HG03064 (cell line): ENCODE measurements around the gene SDK1.

Experiments
- ATAC-seq: cut with Tn5 transposase; IDR thresholded peaks from one replicate; pipeline ENCODE4 v1.9.1; 2021; ENCODE audit warnings: low read depth; ENCODE audit not compliant: unreplicated experiment

Gene SDK1

DNA sequence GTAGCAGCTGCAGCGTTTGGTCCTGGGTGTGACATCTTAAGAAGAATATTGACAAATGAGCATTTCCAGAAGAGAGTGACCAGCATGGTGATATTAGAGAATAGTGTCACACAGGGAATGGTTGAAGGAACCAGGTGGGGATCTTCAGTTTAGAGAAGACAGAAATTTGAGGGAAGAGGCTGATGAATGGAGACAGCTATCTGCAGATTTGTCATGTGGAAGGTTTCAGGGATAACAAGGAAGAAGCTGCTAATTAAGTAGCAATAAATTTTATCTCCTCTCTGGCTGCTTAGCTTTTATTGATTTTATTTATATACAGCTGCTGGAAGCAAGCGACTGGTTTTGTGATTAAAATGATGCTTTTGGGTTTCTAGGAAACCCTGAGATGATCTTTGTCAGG, 26.0 kb downstream of the SDK1 start:
- no peak for ATAC-seq

DNA sequence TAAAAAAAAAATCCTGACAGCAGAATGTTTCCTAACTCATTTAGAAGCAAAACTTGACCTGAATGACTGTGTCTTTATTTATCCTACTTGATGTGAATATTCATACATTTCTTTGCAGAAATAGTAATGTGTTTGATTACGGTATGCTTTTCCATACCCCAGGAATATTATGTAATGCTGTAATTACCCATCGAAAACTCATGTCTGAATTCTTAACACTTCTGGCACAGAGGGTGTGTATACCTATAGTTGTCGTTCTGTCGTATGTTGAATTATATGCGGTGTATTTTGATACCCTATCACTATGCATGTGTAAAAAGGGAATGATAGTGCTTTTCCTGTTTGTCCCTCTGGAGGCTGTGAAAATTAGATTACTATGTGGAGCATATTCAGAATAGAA, 26.6 kb downstream of the SDK1 start:
- ATAC-seq: no peak

DNA sequence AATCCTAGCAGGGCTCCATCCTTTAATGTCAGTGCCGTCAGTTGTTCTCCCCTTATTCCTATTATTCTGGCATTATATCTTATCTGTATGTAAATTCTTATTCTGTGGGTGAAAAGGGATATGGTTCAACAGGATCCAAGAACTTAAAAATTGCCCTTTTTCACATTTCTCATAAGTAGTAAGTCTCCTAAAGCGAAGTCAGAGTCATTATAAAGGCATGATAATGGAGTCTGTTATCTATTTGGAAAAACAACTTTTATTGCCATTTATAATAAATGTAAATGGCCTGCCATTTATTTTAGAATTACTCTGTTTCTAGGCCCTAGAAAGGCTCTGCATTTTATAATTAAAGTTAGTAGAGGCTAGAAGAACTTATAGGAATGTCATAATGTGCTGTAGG, 31.3 kb downstream of the SDK1 start:
- ATAC-seq: no peak

DNA sequence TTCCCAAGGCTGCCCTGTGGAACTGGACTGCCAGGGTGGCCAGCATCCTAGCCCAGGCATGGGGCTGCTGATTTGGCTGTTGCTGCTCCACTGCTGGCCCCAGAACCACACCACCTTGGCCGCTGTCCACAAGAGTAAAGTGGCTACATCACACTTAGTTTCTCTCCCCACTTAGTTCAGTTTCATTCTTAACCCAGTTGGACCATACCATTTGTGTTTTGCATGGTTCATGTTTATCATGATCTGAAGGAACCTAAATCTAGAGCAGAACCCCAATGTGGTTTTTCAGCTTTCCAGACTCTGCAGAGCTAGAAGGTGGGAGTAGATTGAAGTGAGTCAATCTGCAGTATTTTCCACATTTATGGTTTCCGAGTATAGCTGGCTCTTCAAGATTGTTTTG, 32.8 kb downstream of the SDK1 start:
- no peak for ATAC-seq

DNA sequence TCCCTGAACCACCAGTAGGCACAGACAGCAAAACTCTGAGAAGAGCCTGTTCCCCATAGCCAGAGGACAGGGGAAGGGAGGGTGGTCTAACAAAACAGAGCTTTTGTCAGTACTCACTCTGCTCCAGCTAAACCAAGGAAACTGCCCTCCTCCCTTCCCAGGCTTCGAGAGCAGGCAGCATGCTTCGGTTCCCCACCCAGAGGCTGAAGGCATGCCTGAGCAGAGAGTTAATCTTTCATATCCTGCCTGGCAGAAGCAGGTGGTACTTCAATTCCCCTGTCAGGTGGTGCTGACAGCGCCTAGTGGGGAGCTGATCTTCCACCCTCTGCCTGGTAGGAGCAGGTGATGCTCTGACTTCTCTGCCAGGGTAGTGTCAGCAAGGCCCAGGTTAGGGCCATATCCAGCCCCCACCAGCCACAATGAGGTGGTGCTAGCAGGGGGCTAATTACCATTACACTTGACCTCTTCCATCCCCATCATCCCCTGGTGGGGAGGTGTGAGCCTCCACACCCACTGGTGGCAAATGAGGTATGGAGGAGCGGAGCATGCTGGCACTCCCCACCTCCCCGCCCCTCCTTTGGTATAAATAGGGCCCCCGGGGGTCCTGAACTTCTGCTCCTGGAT, 35.1 kb downstream of the SDK1 start:
- ATAC-seq: no peak

DNA sequence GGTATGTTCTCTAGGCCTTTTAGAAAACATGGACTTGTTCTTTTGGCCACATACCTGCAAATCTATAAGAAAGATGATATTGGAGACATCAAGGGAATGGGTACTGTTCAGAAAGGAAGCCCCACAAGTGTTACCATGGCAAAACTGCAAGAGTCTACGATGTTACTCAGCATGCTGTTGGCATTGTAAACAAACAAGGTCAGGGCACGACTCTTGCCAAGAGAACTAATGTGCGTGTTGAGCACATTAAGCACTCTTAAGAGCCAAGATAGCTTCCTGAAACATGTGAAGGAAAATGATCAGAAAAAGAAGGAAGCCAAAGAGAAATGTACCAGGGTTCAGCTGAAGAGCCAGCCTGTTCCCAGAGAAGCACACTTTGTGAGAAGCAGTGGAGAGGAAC, 37.1 kb downstream of the SDK1 start:
- no peak for ATAC-seq

DNA sequence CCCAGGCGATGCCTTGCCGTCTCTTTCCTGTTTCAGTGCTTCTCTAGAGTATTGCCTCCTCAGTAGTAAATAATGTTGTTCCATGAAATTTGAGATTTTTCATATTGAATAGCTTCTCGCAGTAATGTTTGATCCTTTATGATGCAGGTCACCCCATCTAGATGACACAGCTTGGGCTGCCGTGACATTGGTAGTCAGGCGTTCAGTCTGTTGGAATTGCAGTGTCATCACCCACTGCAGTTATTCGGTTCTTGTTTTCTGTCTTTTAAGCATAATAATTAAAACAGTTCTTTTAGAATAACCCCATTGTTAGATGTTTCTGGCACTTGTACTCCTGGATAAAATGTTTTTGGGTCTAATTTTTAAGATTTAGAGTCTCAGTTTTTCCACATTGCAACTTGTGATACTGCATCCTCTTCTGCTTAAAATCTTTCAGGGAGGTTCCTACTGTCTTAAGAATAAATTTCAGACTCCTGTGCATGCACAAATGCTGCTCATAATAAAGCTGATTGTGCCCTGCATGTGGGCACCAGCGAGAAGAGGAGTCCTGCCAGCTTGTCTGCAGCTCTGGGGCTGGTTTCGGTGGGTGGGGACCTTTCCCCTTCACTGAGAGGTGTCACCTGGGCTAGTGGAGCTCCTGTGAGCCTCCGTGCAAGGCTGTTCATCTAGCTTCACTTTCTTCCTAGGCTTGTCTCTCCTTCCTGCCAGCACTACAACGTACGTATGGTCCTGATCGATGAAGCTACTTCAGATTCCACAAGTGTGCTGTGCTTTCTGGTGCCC, 44.8 kb downstream of the SDK1 start:
- ATAC-seq: no peak

DNA sequence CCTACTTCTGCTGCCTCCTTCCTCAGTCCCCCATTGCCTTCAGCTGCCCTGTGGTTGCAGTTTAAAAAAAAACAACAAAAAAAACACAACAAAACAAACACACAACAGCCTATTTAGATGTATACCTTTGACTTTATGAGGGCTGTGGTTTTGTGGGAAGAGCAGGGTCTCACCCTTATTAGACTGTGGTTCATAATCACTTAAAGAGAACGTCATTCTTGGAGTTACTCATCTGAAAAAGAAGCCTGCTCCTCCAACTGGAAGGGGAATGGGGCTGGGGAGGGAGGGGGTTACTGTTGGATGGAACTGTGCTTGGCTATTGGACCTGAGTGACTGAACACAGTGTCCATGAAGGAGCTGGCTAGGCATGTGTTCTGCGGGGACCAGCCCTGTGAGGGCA, 48.1 kb downstream of the SDK1 start:
- ATAC-seq: no peak

DNA sequence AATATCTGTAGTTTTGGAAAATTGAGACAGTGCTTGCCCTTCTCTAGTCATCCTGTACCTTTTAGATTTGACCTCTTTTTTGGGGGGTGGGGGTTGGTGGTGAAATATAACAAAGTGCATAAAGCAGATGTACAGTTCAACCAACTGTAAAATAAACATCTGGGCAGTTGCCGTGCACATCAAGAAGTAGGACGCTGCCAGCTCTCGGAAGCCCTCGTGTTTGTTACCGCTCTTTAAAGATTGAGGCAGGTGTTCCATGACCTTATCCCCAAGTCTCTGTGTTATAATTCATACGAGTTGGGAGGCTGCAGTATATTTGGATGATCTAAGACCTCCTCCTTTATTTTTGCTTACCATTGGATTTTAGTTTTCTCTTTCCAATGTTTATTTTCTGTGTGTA, 55.1 kb downstream of the SDK1 start:
- ATAC-seq: no peak

DNA sequence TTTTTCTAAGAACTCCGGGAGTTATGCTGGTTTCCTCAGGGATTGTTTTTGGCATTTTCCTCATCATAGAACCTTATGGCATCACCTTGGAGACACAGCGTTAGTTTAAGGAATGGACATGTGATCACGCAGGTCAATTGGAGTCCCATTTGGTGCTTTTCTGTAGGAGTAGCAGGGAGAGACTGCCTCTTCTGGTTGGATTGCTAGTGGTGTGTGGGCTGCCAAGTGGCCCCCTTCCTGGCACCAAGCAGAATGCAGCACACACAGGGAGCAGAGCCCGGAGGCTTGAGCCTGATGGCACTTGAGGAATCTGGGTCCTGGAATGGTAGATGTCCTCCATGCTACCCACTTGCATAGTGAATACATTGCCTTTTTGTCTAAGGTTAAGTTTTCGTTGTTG, 57.9 kb downstream of the SDK1 start:
- no peak for ATAC-seq

DNA sequence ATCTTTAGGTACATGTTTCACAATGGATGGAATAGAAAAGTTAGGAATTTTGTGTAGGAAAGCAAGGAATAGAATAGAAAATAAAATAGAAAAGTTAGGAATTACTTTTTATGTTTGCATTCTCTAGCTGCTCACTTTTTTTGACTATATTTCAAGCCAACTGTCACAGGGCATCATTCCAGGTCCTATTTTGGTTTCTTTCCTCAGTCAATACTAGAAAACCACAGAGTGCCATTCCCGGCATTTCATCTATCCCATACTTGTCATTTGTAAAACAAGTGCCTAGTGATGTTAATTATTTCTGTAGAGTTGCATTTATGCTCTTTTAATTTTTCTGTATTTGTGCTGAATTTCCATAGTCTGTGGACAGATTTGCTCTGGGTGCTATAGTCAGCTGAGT, 66.2 kb downstream of the SDK1 start:
- ATAC-seq: no peak

DNA sequence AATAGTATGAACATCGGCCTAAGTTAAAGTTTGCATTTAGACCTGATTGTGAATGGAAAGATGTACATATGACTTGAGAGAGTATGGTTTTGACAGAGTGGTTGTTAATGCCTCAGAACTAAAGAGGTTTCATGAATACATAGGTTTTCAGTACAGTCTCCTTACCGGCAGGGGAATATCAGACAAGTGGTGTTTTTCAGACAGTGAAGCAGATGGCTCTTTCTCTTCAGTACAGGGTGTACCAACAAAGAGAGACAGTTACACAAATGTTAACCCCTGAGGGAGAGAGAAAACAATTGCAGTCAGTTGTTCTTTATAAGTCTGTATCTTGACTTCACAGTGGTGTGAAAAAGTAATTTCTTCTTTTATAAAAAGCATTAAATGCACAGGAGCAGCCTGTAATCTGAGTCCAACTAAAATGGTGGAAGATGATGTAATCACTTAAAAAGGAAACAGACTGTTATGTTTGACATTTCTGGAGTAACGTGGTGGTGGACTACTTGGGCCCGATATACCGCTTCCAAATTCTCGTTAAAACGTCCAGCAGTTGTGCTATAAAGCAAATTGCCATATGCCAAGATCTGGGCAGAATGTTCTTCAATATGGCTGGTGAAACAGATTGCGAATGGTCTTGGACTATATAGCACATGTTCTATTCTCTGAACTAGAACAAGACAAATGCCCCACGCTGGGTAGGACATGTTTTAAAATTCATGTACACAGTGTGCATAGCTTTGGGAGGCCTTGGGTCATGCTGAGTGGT, 69.2 kb downstream of the SDK1 start:
- ATAC-seq: no peak

DNA sequence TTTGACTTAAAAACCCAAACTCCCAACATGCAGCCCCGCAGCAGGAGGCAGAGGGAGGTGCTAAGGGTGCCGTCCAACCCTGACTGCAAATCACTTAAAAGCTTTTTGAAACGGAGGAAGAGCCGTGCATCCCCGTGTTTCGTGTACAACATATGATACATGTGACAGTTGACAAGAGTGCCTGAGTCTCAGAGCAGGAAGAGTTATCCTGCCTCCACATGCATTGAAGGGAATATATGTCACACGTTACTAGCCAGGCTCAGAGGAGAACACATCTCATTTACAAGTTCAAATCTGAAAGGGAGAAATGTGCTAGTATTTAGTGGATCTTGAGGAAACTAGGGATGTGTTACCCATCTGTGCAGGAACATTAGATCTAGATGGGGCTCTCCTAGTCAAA, 69.9 kb downstream of the SDK1 start:
- no peak for ATAC-seq

DNA sequence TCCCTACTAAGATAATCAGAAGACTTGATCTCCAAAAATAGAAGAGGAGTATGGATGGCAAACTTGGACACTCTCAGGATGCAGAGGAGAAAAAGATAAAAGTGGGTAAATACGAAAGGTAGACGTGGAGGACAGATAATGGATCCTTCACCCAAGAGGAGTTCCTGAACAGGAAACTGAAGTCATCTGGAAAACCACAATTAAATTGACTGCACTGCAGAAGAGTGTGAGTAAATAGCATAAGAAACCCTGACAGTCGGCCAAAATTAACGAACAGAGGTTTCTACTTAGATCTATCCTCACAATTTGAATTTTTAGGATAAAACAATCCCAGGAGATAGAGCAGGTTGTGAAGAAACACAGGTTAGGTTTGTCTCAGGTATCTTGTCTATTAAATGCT, 70.5 kb downstream of the SDK1 start:
- ATAC-seq: no peak

DNA sequence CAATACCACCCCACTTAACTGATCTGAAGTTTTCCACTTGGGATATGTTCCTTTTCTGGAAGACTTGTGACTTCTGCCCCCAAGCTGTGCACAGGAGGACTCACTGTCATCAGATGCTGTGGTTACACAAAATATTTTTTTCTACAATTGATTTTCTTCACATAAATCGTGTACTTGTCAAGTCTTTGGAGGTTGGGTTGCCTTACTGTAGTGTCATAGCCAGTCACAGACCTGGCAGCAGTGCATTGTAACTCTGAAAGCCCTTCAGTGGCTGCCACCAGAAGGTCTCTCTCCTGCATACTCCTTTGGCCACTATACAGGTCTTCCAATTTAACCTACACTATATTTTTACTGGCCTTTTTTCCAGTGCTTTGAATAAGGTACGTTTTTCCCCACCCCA, 73.2 kb downstream of the SDK1 start:
- no peak for ATAC-seq

DNA sequence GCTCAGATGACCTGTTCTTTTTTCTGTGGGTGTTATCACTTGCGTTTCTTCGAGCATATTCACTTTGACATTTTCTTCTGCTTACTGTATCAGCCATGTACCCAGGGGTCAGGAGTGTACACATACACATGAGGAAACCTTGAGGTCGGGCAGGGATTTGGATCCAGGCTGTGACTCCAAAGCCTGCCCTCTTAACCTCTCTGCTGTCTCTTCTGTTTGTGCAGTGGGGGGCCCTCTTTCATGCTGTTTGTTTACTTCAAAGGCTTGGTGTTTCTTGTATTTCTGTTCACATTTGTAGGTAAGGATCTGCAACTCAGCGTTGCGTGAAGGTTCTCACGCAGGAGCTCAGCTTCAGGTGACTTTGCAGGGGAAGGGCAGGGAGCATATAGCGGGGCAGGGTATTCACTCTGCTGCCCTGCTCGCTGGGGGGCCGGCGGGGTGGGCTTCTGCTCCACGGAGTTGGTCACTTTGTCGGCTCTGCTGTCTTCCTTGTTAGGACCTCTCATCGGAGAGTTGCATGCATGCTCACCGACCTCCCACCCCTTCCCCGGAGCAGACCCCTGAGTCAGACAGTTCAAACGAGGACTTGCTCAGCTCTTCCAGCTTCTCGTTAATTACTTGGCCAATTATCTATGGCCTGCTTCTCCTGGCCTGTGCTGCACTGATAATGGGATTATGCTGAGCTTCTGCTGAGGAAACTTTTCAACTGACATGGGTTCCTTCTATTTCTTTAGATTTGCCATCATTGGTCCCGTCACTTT, 77.5 kb downstream of the SDK1 start:
- no peak for ATAC-seq

DNA sequence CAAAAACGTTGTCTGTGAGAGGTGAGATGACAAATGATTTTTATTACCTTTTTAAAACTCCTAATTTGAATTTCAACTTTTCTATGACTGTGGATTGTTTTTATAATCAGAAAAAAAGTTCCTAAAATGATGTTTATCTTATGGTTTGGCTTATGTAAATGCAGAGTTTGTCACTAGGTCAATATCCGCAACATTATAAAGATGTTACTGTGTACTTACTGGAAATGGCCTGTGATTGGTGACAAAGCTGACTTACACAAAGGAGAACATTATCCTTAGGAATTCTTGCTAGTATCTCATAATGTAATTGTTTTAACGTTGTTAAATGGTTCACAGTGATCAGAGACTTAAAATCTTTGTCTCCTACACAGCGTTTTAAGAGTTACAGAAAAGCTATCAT, 79.0 kb downstream of the SDK1 start:
- no peak for ATAC-seq

DNA sequence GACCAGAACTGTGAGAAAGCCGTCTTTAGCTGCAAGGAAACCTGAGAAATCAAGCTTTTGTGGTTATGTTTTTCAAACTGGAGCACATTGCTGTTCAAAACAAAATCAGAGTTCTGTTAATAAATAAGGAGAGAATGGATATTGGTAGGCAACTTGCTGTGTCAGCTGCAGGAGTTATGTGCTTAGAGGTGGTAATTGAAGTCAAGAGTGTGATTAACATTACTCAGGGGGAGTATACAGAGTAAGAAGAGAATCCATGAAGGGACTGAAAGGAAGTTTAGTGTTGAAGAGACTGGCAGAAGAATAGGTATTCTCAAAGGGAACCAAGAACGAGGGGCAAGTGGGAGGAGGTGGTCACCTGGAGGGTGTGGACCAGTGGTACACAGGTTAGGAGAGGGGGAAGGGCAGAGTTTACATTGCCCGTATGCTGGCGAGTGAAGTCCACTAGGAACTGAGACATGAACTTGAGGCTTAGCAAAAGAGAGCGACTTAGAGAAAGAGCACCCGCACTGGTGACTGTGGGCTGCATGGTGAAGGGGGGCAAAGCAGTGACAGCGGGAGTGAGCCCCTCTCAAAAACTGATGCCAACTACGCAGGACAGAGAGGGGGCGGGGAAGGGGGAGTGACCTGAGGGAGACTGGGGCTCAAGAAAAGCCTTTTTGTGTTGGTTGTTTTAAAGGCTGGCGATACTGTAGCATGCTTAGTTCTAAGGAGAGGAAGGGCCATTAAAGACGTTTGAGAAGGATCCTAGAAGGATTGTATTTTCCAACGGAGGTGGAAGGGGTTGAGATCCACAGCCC, 80.0 kb downstream of the SDK1 start:
- no peak for ATAC-seq

DNA sequence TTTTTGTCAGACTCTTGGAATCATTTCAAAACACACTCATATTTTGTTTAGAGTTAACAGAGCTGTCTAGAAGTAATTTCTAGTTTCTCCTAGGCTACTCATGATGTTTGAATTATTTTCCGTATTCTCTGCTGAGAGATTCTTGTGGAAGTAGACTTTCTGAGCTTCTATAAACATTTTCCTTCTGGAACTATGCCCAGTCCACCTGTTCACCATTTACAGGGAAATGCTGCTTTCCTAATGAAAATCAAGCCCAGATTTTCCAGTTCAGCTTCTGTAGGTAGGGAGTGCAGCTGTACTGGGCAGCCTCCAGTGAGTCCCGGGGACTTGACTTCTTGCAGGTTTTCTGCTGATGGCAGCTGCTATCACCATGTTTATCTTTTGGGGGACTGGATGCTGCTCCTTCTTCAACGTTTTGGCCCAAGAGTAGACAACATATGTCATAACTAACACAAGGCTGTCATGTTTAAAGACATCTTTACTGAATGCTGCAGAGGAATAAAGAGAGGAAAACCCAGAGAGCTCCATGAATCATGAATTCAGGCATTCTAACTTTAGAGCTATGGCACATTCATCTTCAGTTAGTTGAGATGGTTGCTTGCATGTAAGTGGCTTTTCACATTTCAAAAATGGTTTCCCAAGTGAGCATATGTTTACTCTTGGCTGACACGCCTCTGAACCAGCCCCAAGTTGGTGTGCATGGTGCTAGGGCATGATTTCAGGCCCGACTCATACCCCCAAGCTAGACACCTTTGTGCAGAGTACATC, 85.6 kb downstream of the SDK1 start:
- no peak for ATAC-seq

DNA sequence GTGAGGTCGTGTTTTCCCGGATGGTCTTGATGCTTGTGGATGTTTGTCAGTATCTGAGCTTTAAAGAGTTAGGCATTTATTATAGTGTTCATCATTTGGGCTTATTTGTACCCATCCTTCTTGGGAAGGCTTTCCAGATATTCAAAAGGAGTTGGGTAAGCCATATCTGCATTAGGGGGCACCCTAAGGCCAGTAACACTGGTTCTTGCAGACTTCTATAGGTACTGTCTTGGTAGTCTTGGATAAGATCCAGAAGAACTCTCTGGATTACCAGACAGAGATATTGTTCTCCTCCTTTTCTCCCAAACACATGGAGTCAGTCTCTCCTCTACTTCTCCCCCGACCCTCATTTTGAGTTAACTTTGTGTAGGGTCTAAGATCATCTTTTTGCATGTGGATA, 92.8 kb downstream of the SDK1 start:
- ATAC-seq: no peak
